GM21515 (cell line): Measurements from ENCODE around the gene OR56B1.
"Not testable (repeated sequence)": the region's sequence is repeated elsewhere in the genome, so short reads cannot be mapped to it uniquely, and the experiment has no call there.

Source experiments
- ATAC-seq: cut with Tn5 transposase; IDR thresholded peaks from one replicate; pipeline ENCODE4 v1.9.1; 2021; ENCODE audit not compliant: unreplicated experiment

OR56B1 gene

DNA sequence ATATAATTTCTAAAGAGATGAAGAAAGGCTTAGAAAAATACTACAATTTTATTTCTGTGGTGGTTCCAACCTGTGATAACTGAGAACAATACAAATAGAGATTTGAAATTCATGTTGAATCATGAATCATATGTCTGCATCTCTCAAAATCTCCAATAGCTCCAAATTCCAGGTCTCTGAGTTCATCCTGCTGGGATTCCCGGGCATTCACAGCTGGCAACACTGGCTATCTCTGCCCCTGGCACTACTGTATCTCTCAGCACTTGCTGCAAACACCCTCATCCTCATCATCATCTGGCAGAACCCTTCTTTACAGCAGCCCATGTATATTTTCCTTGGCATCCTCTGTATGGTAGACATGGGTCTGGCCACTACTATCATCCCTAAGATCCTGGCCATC lies at the start of gene OR56B1:
TSS of gene OR56B1 (plus strand) at position 53 of the 400 bp plus-strand sequence. CDS start at position 122, 69 bp downstream.
- ATAC-seq: no peak

- ATAC-seq: no peak
These were observed 47.8 kb upstream of the OR56B1 start for GRCh38 chr11:5688482-5688881.

GRCh38 chr11:5689551-5689983 lies 46.7 kb upstream of the OR56B1 start, which contains the start of gene TRIM22:
TRIM22 (plus strand) TSS chr11:5689790; CDS start chr11:5696233, 6,443 bp downstream.
- peak; percentile 73 for ATAC-seq

- no peak for ATAC-seq
These were observed 46.0 kb upstream of the OR56B1 start for GRCh38 chr11:5690216-5690615.

DNA sequence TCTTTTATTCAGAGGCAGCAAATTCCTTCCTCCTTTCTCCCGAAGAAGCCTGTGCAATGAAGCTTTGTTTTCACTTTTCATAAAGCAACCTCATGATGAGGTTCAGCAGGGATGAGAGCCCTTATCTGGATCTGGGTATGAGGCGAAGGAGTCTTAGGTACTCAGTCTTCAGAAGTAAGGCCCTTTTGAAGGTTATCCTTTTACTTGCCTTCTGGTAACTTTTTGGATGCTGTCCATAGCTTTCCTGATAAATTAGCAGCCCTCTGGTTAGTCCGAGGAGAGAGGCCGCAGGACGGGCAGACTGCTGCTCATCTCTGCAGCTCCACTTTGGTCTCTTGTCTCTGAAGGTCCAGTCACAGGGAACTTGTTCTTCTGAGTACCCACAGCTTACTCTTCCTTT lies 45.5 kb upstream of the OR56B1 start:
- ATAC-seq: no peak

- not testable (repeated sequence) for ATAC-seq
These were observed 44.8 kb upstream of the OR56B1 start for GRCh38 chr11:5691238-5691963.

DNA sequence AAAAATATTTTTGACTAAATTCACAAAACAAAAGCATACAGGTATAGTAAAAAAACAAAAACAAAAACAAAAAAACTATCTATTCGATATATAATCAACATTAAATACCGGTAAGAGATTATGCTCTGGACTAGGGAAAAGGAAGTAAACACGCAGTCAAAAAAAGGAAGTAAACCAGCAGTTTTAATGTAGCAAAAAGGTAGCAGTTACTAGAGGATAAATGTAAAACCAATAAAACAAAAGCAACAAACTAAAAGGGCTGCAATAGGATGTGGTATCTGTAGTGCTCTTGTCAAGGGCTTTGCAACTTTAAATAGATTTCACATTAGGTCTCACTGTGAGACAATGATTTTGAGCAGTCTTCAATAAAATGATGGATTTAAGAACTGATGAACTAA lies 44.3 kb upstream of the OR56B1 start:
- ATAC-seq: no peak

GRCh38 chr11:5694642-5695041 lies 41.6 kb upstream of the OR56B1 start:
- ATAC-seq: no peak

DNA sequence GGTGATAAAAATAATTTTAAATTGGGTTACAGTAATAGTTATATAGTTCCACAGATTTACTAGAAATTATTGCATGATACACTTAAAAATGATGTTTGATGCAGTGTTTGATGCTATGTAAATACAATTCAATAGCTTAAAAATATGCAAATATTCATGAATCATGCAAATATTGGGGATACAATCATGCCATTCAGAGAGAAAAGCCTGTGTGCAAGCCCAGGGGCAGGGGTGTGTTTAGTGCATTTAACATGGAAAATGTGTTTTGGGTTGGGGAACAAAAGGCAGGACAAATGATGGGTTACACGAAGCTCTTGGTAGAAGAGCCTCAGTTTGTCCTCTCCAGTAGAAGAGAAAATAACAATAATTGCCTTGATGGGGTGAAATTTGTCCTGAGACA lies 40.7 kb upstream of the OR56B1 start:
- ATAC-seq: no peak

DNA sequence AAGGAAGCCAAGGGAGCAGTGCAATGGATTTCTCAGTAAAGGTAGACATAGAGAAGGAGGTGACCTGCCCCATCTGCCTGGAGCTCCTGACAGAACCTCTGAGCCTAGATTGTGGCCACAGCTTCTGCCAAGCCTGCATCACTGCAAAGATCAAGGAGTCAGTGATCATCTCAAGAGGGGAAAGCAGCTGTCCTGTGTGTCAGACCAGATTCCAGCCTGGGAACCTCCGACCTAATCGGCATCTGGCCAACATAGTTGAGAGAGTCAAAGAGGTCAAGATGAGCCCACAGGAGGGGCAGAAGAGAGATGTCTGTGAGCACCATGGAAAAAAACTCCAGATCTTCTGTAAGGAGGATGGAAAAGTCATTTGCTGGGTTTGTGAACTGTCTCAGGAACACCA lies 40.0 kb upstream of the OR56B1 start:
- no peak for ATAC-seq

DNA sequence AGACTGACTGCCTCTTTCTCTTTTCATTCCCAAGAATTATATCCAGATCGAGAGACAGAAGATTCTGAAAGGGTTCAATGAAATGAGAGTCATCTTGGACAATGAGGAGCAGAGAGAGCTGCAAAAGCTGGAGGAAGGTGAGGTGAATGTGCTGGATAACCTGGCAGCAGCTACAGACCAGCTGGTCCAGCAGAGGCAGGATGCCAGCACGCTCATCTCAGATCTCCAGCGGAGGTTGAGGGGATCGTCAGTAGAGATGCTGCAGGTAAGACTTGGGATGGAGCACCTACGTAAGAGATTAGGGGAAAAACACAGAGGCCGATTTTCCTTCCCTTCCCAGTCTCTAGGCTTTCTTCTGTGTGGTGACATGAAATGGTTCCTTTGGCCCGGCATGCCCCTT lies 38.0 kb upstream of the OR56B1 start:
- no peak for ATAC-seq

- no peak for ATAC-seq
These were observed 35.7 kb upstream of the OR56B1 start for GRCh38 chr11:5700421-5701054.

DNA sequence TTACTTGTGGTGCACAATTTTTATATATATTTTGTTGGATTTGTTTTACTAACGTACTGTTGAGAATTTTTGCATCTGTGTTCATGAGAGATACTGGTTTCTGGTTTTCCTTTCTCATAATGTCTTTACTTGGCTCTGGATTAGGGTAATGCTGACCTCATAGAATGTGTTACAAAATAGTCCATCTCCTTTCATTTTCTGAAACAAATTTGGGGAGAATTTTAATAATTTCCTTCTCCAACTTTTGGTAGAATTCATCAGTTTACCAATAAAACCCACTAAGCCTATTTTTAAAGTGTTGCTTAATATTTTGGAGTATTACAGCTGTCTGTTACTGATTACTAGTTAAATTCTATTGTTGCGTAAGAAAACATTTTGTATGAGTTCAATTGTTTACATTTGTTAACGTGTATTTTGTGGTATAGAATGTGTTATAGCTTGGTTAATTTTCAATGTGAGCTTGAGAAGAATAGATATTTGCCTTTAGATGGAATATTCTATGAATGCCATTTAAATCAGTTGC lies 35.1 kb upstream of the OR56B1 start:
- no peak for ATAC-seq

DNA sequence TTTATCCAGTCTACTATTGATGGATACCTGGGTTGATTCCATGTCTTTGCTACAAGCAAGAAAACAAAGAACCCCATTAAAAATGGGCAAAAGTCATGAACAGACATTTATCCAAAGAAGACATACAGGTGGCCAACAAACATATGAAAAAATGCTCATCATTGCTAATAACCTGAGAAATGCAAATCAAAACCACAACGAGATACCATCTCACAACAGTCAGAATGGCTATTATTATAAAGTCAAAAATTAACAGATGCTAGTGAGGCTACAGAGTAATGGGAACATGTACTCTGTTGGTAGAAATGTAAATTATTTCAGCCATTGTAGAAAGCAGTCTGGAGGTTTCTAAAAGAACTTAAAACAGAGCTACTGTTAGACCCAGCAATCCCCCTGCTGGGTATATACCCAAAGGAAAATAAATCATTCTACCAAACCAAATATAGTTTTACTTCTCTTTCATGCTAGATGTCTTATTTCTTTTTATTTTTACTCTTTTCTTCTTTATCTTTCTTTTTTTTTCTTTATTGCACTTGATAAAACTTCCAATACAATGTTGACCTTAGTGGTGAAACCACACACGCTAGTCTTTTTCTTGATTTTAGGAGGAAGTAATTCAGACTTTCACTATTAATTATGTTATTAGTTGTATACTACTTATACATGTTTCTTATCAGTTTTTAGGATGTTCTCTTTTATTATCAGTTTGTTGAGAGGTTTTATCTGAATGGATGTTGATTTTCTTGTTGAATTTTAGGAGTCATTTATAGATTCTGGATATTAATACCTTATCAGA lies 32.3 kb upstream of the OR56B1 start:
- ATAC-seq: peak; percentile 65

- ATAC-seq: no peak
These were observed 30.6 kb upstream of the OR56B1 start for GRCh38 chr11:5705688-5706087.

DNA sequence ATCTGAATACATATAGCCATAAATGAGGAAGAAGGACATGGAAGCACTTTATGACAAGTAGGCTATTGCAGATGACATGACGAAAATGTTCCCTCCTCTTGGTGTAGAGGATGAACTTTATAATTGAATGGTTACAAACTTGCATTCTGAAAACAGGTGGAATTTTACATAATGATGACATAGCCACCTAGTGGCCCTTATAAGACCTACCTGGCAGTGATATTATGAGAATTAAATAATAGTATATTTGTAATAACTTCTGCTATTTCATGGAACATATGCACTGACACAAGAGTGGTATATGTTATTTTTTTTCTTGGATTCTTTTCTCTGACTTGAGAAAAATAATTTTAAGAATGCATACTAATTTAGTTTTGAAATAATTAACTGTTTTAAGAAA lies 23.7 kb upstream of the OR56B1 start:
- no peak for ATAC-seq

DNA sequence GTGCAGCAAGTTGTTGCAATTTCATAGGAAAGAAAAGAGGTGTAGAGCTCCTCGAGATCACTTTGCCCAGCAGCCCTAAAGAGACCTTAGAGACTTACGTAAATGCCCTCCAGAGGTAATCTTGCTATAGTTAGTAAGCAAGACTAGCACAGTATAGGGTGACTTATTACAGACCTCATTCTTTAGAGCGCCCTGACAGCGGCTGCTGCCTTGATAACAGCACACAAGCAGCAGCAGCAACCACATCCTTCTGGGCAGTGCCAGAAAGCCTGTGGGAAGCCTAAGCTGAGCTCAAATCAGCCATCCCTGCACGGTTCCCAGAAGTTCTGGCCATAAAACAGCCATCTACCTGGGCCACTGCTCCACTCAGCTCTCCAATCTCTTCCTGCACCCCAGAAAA lies 22.6 kb upstream of the OR56B1 start:
- ATAC-seq: no peak

DNA sequence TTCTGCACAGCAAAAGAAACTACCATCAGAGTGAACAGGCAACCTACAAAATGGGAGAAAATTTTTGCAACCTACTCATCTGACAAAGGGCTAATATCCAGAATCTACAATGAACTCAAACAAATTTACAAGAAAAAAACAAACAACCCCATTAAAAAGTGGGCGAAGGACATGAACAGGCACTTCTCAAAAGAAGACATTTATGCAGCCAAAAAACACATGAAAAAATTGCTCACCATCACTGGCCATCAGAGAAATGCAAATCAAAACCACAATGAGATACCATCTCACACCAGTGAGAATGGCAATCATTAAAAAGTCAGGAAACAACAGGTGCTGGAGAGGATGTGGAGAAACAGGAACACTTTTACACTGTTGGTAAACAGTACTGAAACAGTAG lies 19.7 kb upstream of the OR56B1 start:
- not testable (repeated sequence) for ATAC-seq

GRCh38 chr11:5719703-5720495 lies 16.3 kb upstream of the OR56B1 start:
- ATAC-seq: no peak

GRCh38 chr11:5722622-5723021 lies 13.6 kb upstream of the OR56B1 start:
- ATAC-seq: no peak

- no peak for ATAC-seq
These were observed 9.9 kb upstream of the OR56B1 start for GRCh38 chr11:5726351-5726750.
